Small intestine (tissue), 7 donors: Measurements from ENCODE around the gene MLN. TPM values are rescaled to one million over a fixed set of nuclear protein-coding genes. Genes with fewer than 3 reads are reported as not detected.

ENCODE experiments used
- DNase-seq, 2 donors: peaks; one replicate each; pipeline versions ENCODE4 v3.0.0 to v3.0.0-alpha.2; 2013
- FAIRE-seq: peaks from 2 replicates; lab custom pipeline; 2012; peaks lifted over from hg19 to GRCh38; lab: Jason Lieb, UNC
- H3K27ac ChIP-seq, 3 donors: one replicate each; pipeline ENCODE4 v1.5.1; 2013; ENCODE audit warnings: low read length in 2 of 3, mild to moderate bottlenecking in 2 of 3, control low read depth in 1 of 3, inconsistent platforms in 1 of 3, low read depth in 1 of 3, moderate library complexity in 1 of 3
- H3K27me3 ChIP-seq, 3 donors: one replicate each; pipeline ENCODE4 v1.6.1; 2013; ENCODE audit warnings: low read length in 3 of 3, inconsistent platforms in 1 of 3; ENCODE audit not compliant: control insufficient read depth in 3 of 3, insufficient read depth in 3 of 3
- H3K36me3 ChIP-seq, 3 donors: one replicate each; pipeline ENCODE4 v1.6.1; 2013; ENCODE audit warnings: low read length in 3 of 3, inconsistent platforms in 1 of 3, low read depth in 1 of 3, mild to moderate bottlenecking in 1 of 3, moderate library complexity in 1 of 3; ENCODE audit not compliant: control insufficient read depth in 3 of 3, insufficient read depth in 2 of 3
- H3K4me1 ChIP-seq, 3 donors: one replicate each; pipeline ENCODE4 v1.6.1; 2013; ENCODE audit warnings: low read length in 2 of 3, inconsistent platforms in 1 of 3, low read depth in 1 of 3, mild to moderate bottlenecking in 1 of 3, moderate library complexity in 1 of 3; ENCODE audit not compliant: control insufficient read depth in 3 of 3, insufficient read depth in 2 of 3
- H3K4me3 ChIP-seq, 3 donors: one replicate each; pipeline ENCODE4 v1.5.1; 2013; ENCODE audit warnings: low read length in 3 of 3, control low read depth in 1 of 3, inconsistent platforms in 1 of 3, low read depth in 1 of 3, mild to moderate bottlenecking in 1 of 3, moderate library complexity in 1 of 3
- H3K9me3 ChIP-seq, 2 donors: one replicate each; pipeline ENCODE4 v1.6.1; 2013; ENCODE audit warnings: low read depth in 1 of 2, low read length in 1 of 2; ENCODE audit not compliant: control insufficient read depth in 2 of 2, insufficient read depth in 1 of 2
- WGBS, 3 donors: extraction: QIAGEN DNeasy Blood & Tissue Kit; methylation state at CpG; one replicate each; pipeline ENCODE4 v1.1.7; 2013; 5-methylcytosine and 5-hydroxymethylcytosine counted together
- polyA plus RNA-seq, 4 donors: library from polyadenylated mRNA; stranded (reverse) in 3 of 4; unstranded in 1 of 4; fragments of 200-250 nt in 3 of 4; fragments of 120-200 nt in 1 of 4; gene quantifications; one replicate each; pipeline versions ENCODE4 v1.2.1 to v1.2.3, GENCODE V29; 2013
- donor health status: healthy with polysubstance abuse.
- donor health status: control.
- donor health status: control.
- donor health status: Bipolar disorder and iron deficiency.
- donor health status: healthy.

Gene MLN
- polyA plus RNA-seq, 4 donors, result 16.4 to 264 (median 112) TPM

- Histone ChIP-seq H3K4me3 (no peak overlapping the region), H3K9me3 (no peaks in the 10 kb centered on the region), H3K27me3 (peaks cover 0 to 8% (median 0%) of the 10 kb centered on the region in 3 donors), H3K4me1 (peaks cover 0 to 11% (median 0%) of the 10 kb centered on the region in 3 donors), H3K36me3 (no peaks in the 10 kb centered on the region), H3K27ac (no peak overlapping the region)
- DNase-seq, result no peak
- WGBS, 3 donors, result 77 to 87% (median 80%) methylated on average over 13 to 14 of the region's 14 CpGs
- FAIRE-seq, result no peak
These were observed 1.4 kb downstream of the MLN start for GRCh38 chr6:33802186-33802958.

- peaks cover 0 to 11% (median 0%) of the 10 kb centered on the region in 3 donors for H3K4me1 ChIP-seq
- WGBS, 3 donors, result 83 to 84% (median 84%) methylated on average over 5 of the region's 5 CpGs
- peaks cover 0 to 3% (median 0%) of the 10 kb centered on the region in 3 donors for H3K27me3 ChIP-seq
- H3K4me3 ChIP-seq, result no peak overlapping the region
- no peaks in the 10 kb centered on the region for H3K36me3 ChIP-seq
- H3K27ac ChIP-seq, result no peak overlapping the region
- no peaks in the 10 kb centered on the region for H3K9me3 ChIP-seq
- DNase-seq, result no peak
- FAIRE-seq, result no peak
These were observed 2.2 kb downstream of the MLN start for GRCh38 chr6:33801611-33802010.

- Histone ChIP-seq H3K27me3 (peaks cover 0 to 3% (median 0%) of the 10 kb centered on the region in 3 donors), H3K36me3 (no peaks in the 10 kb centered on the region), H3K4me1 (peaks cover 0 to 14% (median 0%) of the 10 kb centered on the region in 3 donors), H3K9me3 (no peaks in the 10 kb centered on the region), H3K27ac (no peak overlapping the region), H3K4me3 (no peak overlapping the region)
- 78 to 86% (median 85%) methylated on average over 13 of the region's 13 CpGs for WGBS, 3 donors
- no peak for FAIRE-seq
- no peak for DNase-seq
These were observed 3.4 kb downstream of the MLN start for GRCh38 chr6:33800248-33800969.

GRCh38 chr6:33799454-33800113 is 4.2 kb downstream of the MLN start:
- H3K4me1 ChIP-seq, result peaks cover 0 to 22% (median 2%) of the 10 kb centered on the region in 3 donors
- H3K27me3 ChIP-seq, result peaks cover 0 to 3% (median 0%) of the 10 kb centered on the region in 3 donors
- no peak overlapping the region for H3K27ac ChIP-seq
- H3K4me3 ChIP-seq, result no peak overlapping the region
- FAIRE-seq (no peak), DNase-seq (no peak)
- no peaks in the 10 kb centered on the region for H3K36me3 ChIP-seq
- H3K9me3 ChIP-seq, result no peaks in the 10 kb centered on the region
- WGBS, 3 donors, result 51 to 67% (median 63%) methylated on average over 4 of the region's 4 CpGs

GRCh38 chr6:33798343-33798848 is 5.4 kb downstream of the MLN start:
- peaks cover 0 to 3% (median 0%) of the 10 kb centered on the region in 3 donors for H3K27me3 ChIP-seq
- no peaks in the 10 kb centered on the region for H3K9me3 ChIP-seq
- H3K27ac ChIP-seq, result no peak overlapping the region
- no peak for FAIRE-seq
- H3K36me3 ChIP-seq, result no peaks in the 10 kb centered on the region
- DNase-seq, result no peak
- H3K4me3 ChIP-seq, result no peak overlapping the region
- peaks cover 0 to 17% (median 6%) of the 10 kb centered on the region in 3 donors for H3K4me1 ChIP-seq
- 80 to 81% (median 81%) methylated on average over 13 of the region's 13 CpGs for WGBS, 3 donors

GRCh38 chr6:33797626-33798342 is 6.0 kb downstream of the MLN start:
- Histone ChIP-seq H3K4me1 (peaks cover 0 to 17% (median 6%) of the 10 kb centered on the region in 3 donors), H3K9me3 (no peaks in the 10 kb centered on the region), H3K4me3 (no peak overlapping the region), H3K27me3 (peaks cover 0 to 3% (median 0%) of the 10 kb centered on the region in 3 donors), H3K36me3 (no peaks in the 10 kb centered on the region), H3K27ac (no peak overlapping the region)
- FAIRE-seq (no peak), DNase-seq (no peak)
- 70 to 87% (median 73%) methylated on average over 10 of the region's 10 CpGs for WGBS, 3 donors

- no peak overlapping the region for H3K4me3 ChIP-seq
- H3K36me3 ChIP-seq, result no peaks in the 10 kb centered on the region
- FAIRE-seq (no peak), DNase-seq (peak; percentile 72 to 90)
- H3K27me3 ChIP-seq, result peaks cover 0 to 3% (median 0%) of the 10 kb centered on the region in 3 donors
- WGBS, 3 donors, result 22 to 41% (median 24%) methylated on average over 14 of the region's 14 CpGs
- peaks cover 0 to 17% (median 6%) of the 10 kb centered on the region in 3 donors for H3K4me1 ChIP-seq
- H3K9me3 ChIP-seq, result no peaks in the 10 kb centered on the region
- H3K27ac ChIP-seq, result no peak overlapping the region
These were observed 8.7 kb downstream of the MLN start for GRCh38 chr6:33794910-33795623.
